ENCODE data around the gene TSPO. TPM values are rescaled to one million over a fixed set of nuclear protein-coding genes. Genes with fewer than 3 reads are reported as not detected.

Gene TSPO
- total and polyA plus RNA-seq, 2 of the 8 experiments (the other 6 are each of a cell fraction or from before 2014, with no cell fraction given): 19.9 to 51.5 TPM

GRCh38 chr22:43110444-43110926, 40.9 kb upstream of the TSPO start, which contains the start of gene BIK:
Gene BIK (plus strand): TSS chr22:43110750. CDS start chr22:43124023, 13,273 bp downstream.
- no peak within 1 kb of the TSS for H3K56ac ChIP-seq (replicated peaks; ENCODE audit: insufficient read length, low read depth, low read length)
- H3K14ac ChIP-seq (ENCODE audit: insufficient read length): no peak within 1 kb of the TSS
- H3K4ac ChIP-seq (replicated peaks; ENCODE audit: insufficient read length, low read depth, low read length): no peak within 1 kb of the TSS
- no peak within 1 kb of the TSS for H2BK5ac ChIP-seq (ENCODE audit: low read depth, low read length)
- peaks cover 10 to 46% (median 40%) of the 10 kb centered on the region in 4 experiments for H3K27me3 ChIP-seq (replicated peaks in 1 of 4; ENCODE audit: control insufficient read depth in 3 of 4, extremely low read depth in 1 of 4, insufficient read depth in 3 of 4, low read length in 3 of 4)
- CTCF ChIA-PET (ENCODE audit: partially characterized antibody): interaction anchor here (0.9 to 3.1 kb wide), 3 partner anchors 38 to 254 kb away, joined by 3 to 9 read pairs (median 3); partner anchors contain the start of gene ARFGAP3
- H2BK15ac ChIP-seq (ENCODE audit: low read length): no peak within 1 kb of the TSS
- no peak within 1 kb of the TSS for H3K27ac ChIP-seq (ENCODE audit: low read depth, low read length)
- no peak within 1 kb of the TSS for H3K23ac ChIP-seq (ENCODE audit: insufficient read length)
- peak within 1 kb of the TSS; percentile 43; the same call in 1 of the 2 replicates for H2BK12ac ChIP-seq (ENCODE audit: low read depth, low read length)
- peak within 1 kb of the TSS; percentile 91 to 97 for H3K4me2 ChIP-seq (ENCODE audit: insufficient read depth in 1 of 2, low read depth in 2 of 2, low read length in 2 of 2)
- H2BK20ac ChIP-seq (ENCODE audit: low read length): no peak within 1 kb of the TSS
- no peaks in the 10 kb centered on the region for H3K36me3 ChIP-seq (ENCODE audit: control insufficient read depth in 2 of 4, insufficient read depth in 4 of 4, low read length in 3 of 4)
- no peak for FAIRE-seq
- H3K79me2 ChIP-seq (ENCODE audit: control insufficient read depth in 1 of 2, insufficient read depth in 2 of 2, low read length in 2 of 2): no peaks in the 10 kb centered on the region
- H3K79me1 ChIP-seq (ENCODE audit: low read depth, low read length): no peaks in the 10 kb centered on the region; the same call in 1 of the 2 replicates
- no peak within 1 kb of the TSS for H4K91ac ChIP-seq (replicated peaks; ENCODE audit: insufficient read length, low read length)
- peak within 1 kb of the TSS; percentile 56 to 66 (median 62) for H3K4me3 ChIP-seq (ENCODE audit: extremely low read depth in 1 of 4, insufficient read depth in 2 of 4, low read depth in 3 of 4, low read length in 4 of 4)
- H3K18ac ChIP-seq (ENCODE audit: extremely low read depth, low read length): peak within 1 kb of the TSS; percentile 15; the same call in 1 of the 2 replicates
- H3K9ac ChIP-seq (replicated peaks in 1 of 4; ENCODE audit: extremely low read depth in 1 of 4, low read depth in 3 of 4, low read length in 3 of 4): peak within 1 kb of the TSS in 3 of 4 experiments; percentile 14 to 40 (median 29); a peak in 4 of 7 replicates
- H2AFZ ChIP-seq (ENCODE audit: low read length): peak within 1 kb of the TSS; percentile 63; the same call in 1 of the 2 replicates
- H4K20me1 ChIP-seq (replicated peaks in 1 of 2; ENCODE audit: control insufficient read depth in 1 of 2, insufficient read depth in 2 of 2, low read length in 2 of 2): peaks cover 3 to 4% of the 10 kb centered on the region in 2 experiments
- H2AK5ac ChIP-seq (ENCODE audit: low read depth, low read length): no peak within 1 kb of the TSS
- POLR2A ChIA-PET (ENCODE audit: partially characterized antibody): interaction anchor here (0.8 to 1.2 kb wide), 4 partner anchors 12 to 496 kb away, joined by 3 to 4 read pairs (median 3); partner anchors contain the start of genes PACSIN2, POLDIP3 and TTLL12
- peak within 1 kb of the TSS; percentile 4 for H4K5ac ChIP-seq (ENCODE audit: insufficient read length, low read depth, low read length)
- peaks cover 0 to 3% (median 1%) of the 10 kb centered on the region in 4 experiments; a peak in 4 of 7 replicates for H3K4me1 ChIP-seq (replicated peaks in 1 of 4; ENCODE audit: control insufficient read depth in 3 of 4, insufficient read depth in 4 of 4, low read length in 3 of 4)
- H3K9me3 ChIP-seq (ENCODE audit: insufficient read depth in 2 of 2, low read depth in 1 of 2, low read length in 1 of 2): no peaks in the 10 kb centered on the region
- H2BK120ac ChIP-seq (replicated peaks; ENCODE audit: low read depth, low read length): no peak within 1 kb of the TSS
- DNase-seq (ENCODE audit: low read depth in 1 of 2, low spot score in 2 of 2): no peak
- peak within 1 kb of the TSS; percentile 14 for H4K8ac ChIP-seq (ENCODE audit: extremely low read depth, insufficient read depth, low read length)
- H3K23me2 ChIP-seq (ENCODE audit: low read depth, low read length): peaks cover 13% of the 10 kb centered on the region; the same call in 1 of the 2 replicates
- WGBS, 2 experiments (ENCODE audit: extremely low coverage in 1 of 2, insufficient coverage in 1 of 2, insufficient read length in 1 of 2, insufficient replicate concordance in 2 of 2, low coverage in 1 of 2, low lambda C conversion rate in 2 of 2, missing lambda C conversion rate in 1 of 2): 6% methylated on average over 16 of the region's 49 CpGs; no CpG with 5 or more reads in 1 of the 2 experiments
- no peak for TF ChIP-seq RFX5 (IDR thresholded peaks at IDR 0.05; ENCODE audit: borderline replicate concordance, low read depth, low read length)
- no peak for TF ChIP-seq ZNF274 (IDR thresholded peaks at IDR 0.05; ENCODE audit: borderline replicate concordance, extremely low read depth, low read length)
- TF ChIP-seq NANOG (IDR thresholded peaks at IDR 0.05; ENCODE audit: insufficient read depth, low read depth, low read length, poor library complexity, severe bottlenecking): no peak
- no peak for TF ChIP-seq KDM1A (IDR thresholded peaks at IDR 0.05; ENCODE audit: borderline replicate concordance, low read length)
- TF ChIP-seq PHF8 (conservative IDR thresholded peaks at IDR 0.05; ENCODE audit: low read depth, low read length): no peak
- no peak for TF ChIP-seq RXRA (IDR thresholded peaks at IDR 0.05; ENCODE audit: insufficient read depth, low read depth, low read length)
- peak; percentile 41; the same call in 1 of the 2 replicates for TF ChIP-seq MAX (IDR thresholded peaks at IDR 0.05)
- no peak for TF ChIP-seq SIX5 (IDR thresholded peaks at IDR 0.05; ENCODE audit: low read depth, low read length)
- no peak for TF ChIP-seq JUN (IDR thresholded peaks at IDR 0.05; ENCODE audit: low read depth, low read length)
- 0 out of 2 replicates have a peak, but pooled peaks have one; percentile 20 for TF ChIP-seq POLR2AphosphoS5 (IDR thresholded peaks at IDR 0.05; ENCODE audit: low read depth, low read length)
- no peak for TF ChIP-seq EP300 (IDR thresholded peaks at IDR 0.05; ENCODE audit: borderline replicate concordance in 1 of 2, low read depth in 2 of 2, low read length in 2 of 2)
- no peak for TF ChIP-seq SRF (IDR thresholded peaks at IDR 0.05; ENCODE audit: low read depth, low read length)
- no peak for TF ChIP-seq POLR2A (IDR thresholded peaks at IDR 0.05; ENCODE audit: control extremely low read depth in 1 of 2, low read depth in 2 of 2, low read length in 2 of 2)

Measured in H1 (cell line).